Measurements from ENCODE around the gene MRPL45.
"Not testable (repeated sequence)": the region's sequence is repeated elsewhere in the genome, so short reads cannot be mapped to it uniquely, and the experiment has no call there.

GRCh38 chr17:38266571-38266970 is 30.4 kb upstream of the MRPL45 start:
- not testable (repeated sequence) for TF ChIP-seq POLR2A (IDR thresholded peaks at IDR 0.05; ENCODE audit: low read length); GATA1 (IDR thresholded peaks at IDR 0.05; ENCODE audit: low read depth, low read length)
